ENCODE measurements around the gene CDH23. TPM values are rescaled to one million over a fixed set of nuclear protein-coding genes. Genes with fewer than 3 reads are reported as not detected.

CDH23 gene
- total RNA-seq, 2 donors from 2014 or later, result 3.9 to 4.4 TPM

DNA sequence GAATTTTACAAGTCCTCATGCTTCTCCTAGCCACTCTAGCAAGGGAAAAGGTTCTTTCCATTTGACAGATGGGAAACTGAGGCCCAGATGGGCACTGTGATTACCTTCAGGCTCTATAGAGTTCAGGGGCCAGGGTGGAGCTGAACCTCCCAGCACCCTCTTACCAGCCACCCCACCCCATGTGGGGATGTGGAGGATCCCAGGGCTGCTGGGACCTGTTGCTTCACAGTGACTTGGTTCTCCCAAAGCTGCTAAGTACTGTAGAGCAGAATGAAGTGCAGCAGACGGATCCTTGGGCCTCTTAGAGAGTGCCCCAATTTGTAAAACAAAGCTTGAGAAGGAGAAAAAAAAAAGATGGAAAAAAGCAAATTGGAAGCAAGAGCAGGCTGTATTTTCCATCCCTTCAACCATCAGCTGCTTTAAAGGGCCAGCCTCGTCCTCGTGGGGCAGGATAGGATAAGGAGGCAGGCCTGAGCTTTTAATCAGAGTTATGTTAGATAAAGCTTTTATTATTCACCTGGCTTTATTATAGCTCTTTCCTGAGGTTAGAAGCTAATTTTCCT lies 147.0 kb downstream of the CDH23 start:
- TF ChIP-seq, protein P1, sequence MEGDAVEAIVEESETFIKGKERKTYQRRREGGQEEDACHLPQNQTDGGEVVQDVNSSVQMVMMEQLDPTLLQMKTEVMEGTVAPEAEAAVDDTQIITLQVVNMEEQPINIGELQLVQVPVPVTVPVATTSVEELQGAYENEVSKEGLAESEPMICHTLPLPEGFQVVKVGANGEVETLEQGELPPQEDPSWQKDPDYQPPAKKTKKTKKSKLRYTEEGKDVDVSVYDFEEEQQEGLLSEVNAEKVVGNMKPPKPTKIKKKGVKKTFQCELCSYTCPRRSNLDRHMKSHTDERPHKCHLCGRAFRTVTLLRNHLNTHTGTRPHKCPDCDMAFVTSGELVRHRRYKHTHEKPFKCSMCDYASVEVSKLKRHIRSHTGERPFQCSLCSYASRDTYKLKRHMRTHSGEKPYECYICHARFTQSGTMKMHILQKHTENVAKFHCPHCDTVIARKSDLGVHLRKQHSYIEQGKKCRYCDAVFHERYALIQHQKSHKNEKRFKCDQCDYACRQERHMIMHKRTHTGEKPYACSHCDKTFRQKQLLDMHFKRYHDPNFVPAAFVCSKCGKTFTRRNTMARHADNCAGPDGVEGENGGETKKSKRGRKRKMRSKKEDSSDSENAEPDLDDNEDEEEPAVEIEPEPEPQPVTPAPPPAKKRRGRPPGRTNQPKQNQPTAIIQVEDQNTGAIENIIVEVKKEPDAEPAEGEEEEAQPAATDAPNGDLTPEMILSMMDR (IDR thresholded peaks at IDR 0.05), result no peak
- no peak overlapping the region for H3K4me3 ChIP-seq
- no peaks in the 10 kb centered on the region for H3K9me3 ChIP-seq
- no peaks in the 10 kb centered on the region for H3K27me3 ChIP-seq
- H3K4me1 ChIP-seq, result peaks cover 0 to 14% of the 10 kb centered on the region in 2 donors
- H3K27ac ChIP-seq, result no peak overlapping the region
- no peak for DNase-seq (ENCODE audit: low spot score)
- H3K36me3 ChIP-seq, result no peaks in the 10 kb centered on the region

DNA sequence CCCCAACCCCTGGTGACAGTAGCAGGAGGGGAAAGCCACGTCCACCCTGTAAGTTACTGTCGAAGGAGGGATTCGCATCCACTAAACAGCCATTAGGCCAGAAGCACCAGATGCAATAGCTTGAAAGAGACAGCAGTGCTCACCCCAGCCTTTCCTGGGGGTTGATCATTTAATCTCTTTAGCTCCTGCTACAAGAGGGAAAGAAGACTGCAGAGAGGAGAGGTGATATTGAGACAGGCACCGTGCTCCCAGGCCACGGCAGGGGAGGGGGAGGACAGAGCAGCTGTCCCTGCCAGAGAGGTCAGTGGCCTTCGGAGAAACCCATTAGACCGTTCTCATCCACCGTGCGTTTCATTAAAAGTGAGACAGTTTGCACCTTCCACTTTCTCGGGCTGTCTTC lies 148.3 kb downstream of the CDH23 start:
- H3K27me3 ChIP-seq, result no peaks in the 10 kb centered on the region
- no peak overlapping the region for H3K27ac ChIP-seq
- no peaks in the 10 kb centered on the region for H3K36me3 ChIP-seq
- no peak for DNase-seq (ENCODE audit: low spot score)
- peaks cover 0 to 14% of the 10 kb centered on the region in 2 donors for H3K4me1 ChIP-seq
- TF ChIP-seq, protein P1 (IDR thresholded peaks at IDR 0.05), result no peak
- H3K4me3 ChIP-seq, result no peak overlapping the region
- H3K9me3 ChIP-seq, result no peaks in the 10 kb centered on the region

DNA sequence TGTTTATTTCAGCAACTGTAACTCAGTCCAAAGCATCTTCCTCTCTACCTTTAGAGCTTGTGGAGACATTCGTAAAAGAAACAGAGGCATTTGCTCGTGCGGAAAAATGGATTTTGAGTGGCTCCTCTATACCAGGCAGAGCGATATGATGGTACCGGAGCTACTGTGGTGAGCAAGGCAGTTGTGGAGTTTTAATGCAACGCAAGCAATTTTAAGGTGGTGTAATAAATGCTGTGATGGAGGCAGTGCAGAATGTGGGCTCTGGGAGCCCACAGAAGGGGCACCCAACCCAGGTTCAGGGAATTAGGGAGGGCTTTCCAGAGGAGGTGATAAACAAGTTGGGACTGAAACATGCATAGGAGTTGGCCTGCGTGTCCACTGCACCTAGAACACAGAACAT lies 149.5 kb downstream of the CDH23 start:
- TF ChIP-seq, protein P1 (IDR thresholded peaks at IDR 0.05), result no peak
- Histone ChIP-seq H3K36me3 (no peaks in the 10 kb centered on the region), H3K9me3 (no peaks in the 10 kb centered on the region), H3K27ac (no peak overlapping the region), H3K4me1 (peaks cover 0 to 14% of the 10 kb centered on the region in 2 donors), H3K4me3 (no peak overlapping the region), H3K27me3 (no peaks in the 10 kb centered on the region)
- DNase-seq (ENCODE audit: low spot score), result no peak

DNA sequence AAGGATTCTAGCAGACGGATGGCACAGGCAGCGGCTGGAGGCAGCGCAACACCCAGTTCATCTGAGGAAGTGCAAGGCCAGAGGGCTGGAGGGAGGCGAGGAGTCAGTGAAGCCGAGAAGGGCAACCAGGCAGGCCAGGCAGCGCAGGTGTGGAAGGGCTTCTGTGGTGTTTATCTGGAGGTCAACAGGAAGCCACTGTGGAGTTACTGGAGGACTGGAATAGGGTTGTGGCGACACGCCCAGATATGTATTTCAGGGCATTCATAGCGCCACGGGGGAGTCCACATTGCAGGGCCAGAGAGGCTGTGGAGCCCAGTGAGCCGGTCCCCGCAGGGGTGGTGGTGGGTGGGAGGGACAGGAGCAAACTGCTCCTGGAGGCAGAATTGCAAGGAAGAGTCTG lies 150.6 kb downstream of the CDH23 start:
- DNase-seq (ENCODE audit: low spot score), result no peak
- TF ChIP-seq, protein P1 (IDR thresholded peaks at IDR 0.05), result no peak
- H3K4me3 ChIP-seq, result no peak overlapping the region
- no peaks in the 10 kb centered on the region for H3K36me3 ChIP-seq
- H3K27me3 ChIP-seq, result no peaks in the 10 kb centered on the region
- H3K27ac ChIP-seq, result peak overlapping the region; percentile 26 to 57
- H3K4me1 ChIP-seq, result peaks cover 0 to 14% of the 10 kb centered on the region in 2 donors
- no peaks in the 10 kb centered on the region for H3K9me3 ChIP-seq

DNA sequence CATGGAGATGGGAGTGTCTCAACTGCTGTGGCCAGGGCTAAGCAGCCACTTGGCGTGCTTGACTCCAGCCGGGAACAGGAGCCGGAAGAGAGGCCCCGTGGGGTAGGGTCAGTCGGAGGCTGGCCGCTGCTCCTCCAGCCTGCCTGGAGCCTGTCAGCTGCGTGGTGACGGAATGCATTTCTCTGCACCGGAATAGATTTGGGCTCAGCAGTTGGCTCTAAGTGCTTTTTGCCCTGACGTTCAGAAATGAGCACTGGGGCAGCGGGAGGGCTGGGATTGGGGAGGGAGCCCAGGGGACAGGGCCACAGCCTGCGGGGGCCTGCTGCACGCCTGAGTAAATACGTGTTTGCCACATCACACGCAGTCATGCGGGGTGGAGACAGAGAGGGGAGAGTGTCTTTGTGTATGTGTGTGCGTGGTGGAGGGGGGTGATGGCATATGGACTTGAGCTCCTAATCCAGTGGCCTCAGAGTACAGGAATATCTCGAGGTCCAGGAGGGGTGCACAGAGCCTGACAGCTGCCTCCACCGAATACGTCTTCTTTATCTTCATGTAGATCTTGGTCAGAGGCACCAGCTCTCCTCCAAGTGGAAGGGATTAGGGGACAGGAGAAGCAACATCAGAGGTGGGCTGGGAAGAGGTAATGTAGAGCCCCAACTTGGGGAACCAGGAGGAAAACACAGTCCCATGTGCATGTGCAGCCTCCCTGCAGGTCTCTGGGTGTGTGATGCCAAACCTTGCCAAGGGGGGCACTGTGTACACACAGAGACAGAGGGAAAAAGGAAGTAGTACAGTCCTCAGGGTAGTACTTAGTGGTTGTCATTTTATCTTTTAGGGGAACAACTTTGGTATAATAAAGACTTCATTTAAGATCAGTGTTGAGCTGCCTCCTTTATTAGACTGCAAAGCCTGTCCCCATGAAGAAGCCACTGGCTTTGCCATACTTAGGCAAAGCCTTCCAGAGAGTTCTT lies 151.4 kb downstream of the CDH23 start:
- peak overlapping the region; percentile 43 to 57 for H3K27ac ChIP-seq
- DNase-seq (ENCODE audit: low spot score), result peak; percentile 80
- no peaks in the 10 kb centered on the region for H3K9me3 ChIP-seq
- TF ChIP-seq, protein P1 (IDR thresholded peaks at IDR 0.05), result no peak
- H3K4me1 ChIP-seq, result peaks cover 0 to 14% of the 10 kb centered on the region in 2 donors
- no peaks in the 10 kb centered on the region for H3K36me3 ChIP-seq
- H3K4me3 ChIP-seq, result peak overlapping the region in 1 of 2 donors; percentile 8
- no peaks in the 10 kb centered on the region for H3K27me3 ChIP-seq

All from right atrium auricular region (tissue), 2 donors.